Mammary epithelial cell (primary cell): Measurements from ENCODE around the gene STK35.

Source experiments
- EZH2 ChIP-seq: IDR thresholded peaks from 2 replicates; pipeline ENCODE4 v1.6.1; 2012; ENCODE audit warnings: low read length, inconsistent platforms, borderline replicate concordance
- TF ChIP-seq, protein P1 (sequence below), 2 donors: IDR thresholded peaks in 1 of 2; conservative IDR thresholded peaks in 1 of 2; 2 replicates each; pipeline ENCODE4 v1.5.1; 2011 to 2012; ENCODE audit warnings: inconsistent platforms in 2 of 2, low read length in 2 of 2, mild to moderate bottlenecking in 2 of 2, control low read depth in 1 of 2, low read depth in 1 of 2; ENCODE audit not compliant: insufficient read depth in 1 of 2; ENCODE audit errors: extremely low read depth in 1 of 2

GRCh38 chr20:2173186-2173585, 71.6 kb downstream of the STK35 start:
- TF ChIP-seq, protein P1, sequence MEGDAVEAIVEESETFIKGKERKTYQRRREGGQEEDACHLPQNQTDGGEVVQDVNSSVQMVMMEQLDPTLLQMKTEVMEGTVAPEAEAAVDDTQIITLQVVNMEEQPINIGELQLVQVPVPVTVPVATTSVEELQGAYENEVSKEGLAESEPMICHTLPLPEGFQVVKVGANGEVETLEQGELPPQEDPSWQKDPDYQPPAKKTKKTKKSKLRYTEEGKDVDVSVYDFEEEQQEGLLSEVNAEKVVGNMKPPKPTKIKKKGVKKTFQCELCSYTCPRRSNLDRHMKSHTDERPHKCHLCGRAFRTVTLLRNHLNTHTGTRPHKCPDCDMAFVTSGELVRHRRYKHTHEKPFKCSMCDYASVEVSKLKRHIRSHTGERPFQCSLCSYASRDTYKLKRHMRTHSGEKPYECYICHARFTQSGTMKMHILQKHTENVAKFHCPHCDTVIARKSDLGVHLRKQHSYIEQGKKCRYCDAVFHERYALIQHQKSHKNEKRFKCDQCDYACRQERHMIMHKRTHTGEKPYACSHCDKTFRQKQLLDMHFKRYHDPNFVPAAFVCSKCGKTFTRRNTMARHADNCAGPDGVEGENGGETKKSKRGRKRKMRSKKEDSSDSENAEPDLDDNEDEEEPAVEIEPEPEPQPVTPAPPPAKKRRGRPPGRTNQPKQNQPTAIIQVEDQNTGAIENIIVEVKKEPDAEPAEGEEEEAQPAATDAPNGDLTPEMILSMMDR (conservative IDR thresholded peaks at IDR 0.05 in 1 of 2, IDR thresholded peaks at IDR 0.05 in 1 of 2; ENCODE audit: extremely low read depth in 1 of 2, insufficient read depth in 1 of 2, low read depth in 1 of 2, low read length in 2 of 2), result no peak
- no peak for TF ChIP-seq EZH2
